HepG2 (cell line): Measurements from ENCODE around the gene CES2. TPM values are rescaled to one million over a fixed set of nuclear protein-coding genes. Genes with fewer than 3 reads are reported as not detected.
A peak's percentile ranks its signal among the peaks of the same experiment; 100 is the strongest.

Source experiments
- ARNT2 ChIP-seq: sonication (generic); formaldehyde crosslinking; IDR thresholded peaks from 2 replicates; pipeline ENCODE4 v1.8.0; 2022; ENCODE audit warnings: mild to moderate bottlenecking, low read depth, missing genetic modification reagents, moderate library complexity
- HDAC1 ChIP-seq: sonication (generic); formaldehyde crosslinking; IDR thresholded peaks from 2 replicates; pipeline ENCODE4 v1.5.1; 2020; ENCODE audit warnings: mild to moderate bottlenecking, missing genetic modification reagents
- HNRNPLL ChIP-seq: fragments of 200-400 bp; formaldehyde crosslinking; IDR thresholded peaks from 2 replicates; pipeline ENCODE4 v1.6.1; 2017; ENCODE audit warnings: mild to moderate bottlenecking, low read depth, low read length; ENCODE audit not compliant: poor library complexity, severe bottlenecking
- MAZ ChIP-seq, 2 experiments: sonication (generic) in 1 of 2; formaldehyde crosslinking in 1 of 2; IDR thresholded peaks; 2 replicates each; pipeline versions ENCODE4 v1.5.0 to v1.6.1; 2012 to 2020; ENCODE audit warnings: low read depth in 2 of 2, mild to moderate bottlenecking in 2 of 2, borderline replicate concordance in 1 of 2, improper control_type of control experiment in 1 of 2, low read length in 1 of 2, missing genetic modification reagents in 1 of 2, moderate library complexity in 1 of 2
- RBFOX2 ChIP-seq: fragments of 200-400 bp; formaldehyde crosslinking; IDR thresholded peaks from 2 replicates; pipeline ENCODE4 v1.6.1; 2017; ENCODE audit warnings: low read depth, mild to moderate bottlenecking, low read length
- RXRA ChIP-seq: sonication (generic); formaldehyde crosslinking; IDR thresholded peaks from 2 replicates; pipeline ENCODE4 v1.5.1; 2020; ENCODE audit warnings: missing genetic modification reagents
- SP2 ChIP-seq: sonication (generic); formaldehyde crosslinking; IDR thresholded peaks from 2 replicates; pipeline ENCODE4 v1.5.1; 2020; ENCODE audit warnings: mild to moderate bottlenecking, missing genetic modification reagents
- YEATS4 ChIP-seq: sonication (generic); formaldehyde crosslinking; IDR thresholded peaks from 2 replicates; pipeline ENCODE4 v1.4.0; 2020; ENCODE audit warnings: missing genetic modification reagents, borderline replicate concordance
- ZNF354B ChIP-seq: sonication (generic); formaldehyde crosslinking; IDR thresholded peaks from 2 replicates; pipeline ENCODE4 v1.8.0; 2022; ENCODE audit warnings: mild to moderate bottlenecking, missing genetic modification reagents
- ZNF616 ChIP-seq: sonication (generic); formaldehyde crosslinking; IDR thresholded peaks from 2 replicates; pipeline ENCODE4 v1.5.0; 2020; ENCODE audit warnings: low read depth, mild to moderate bottlenecking, missing genetic modification reagents
- polyA plus RNA-seq, 8 experiments: library from polyadenylated mRNA; depleted of rRNA in 3 of 8; stranded (reverse) in 7 of 8; unstranded in 1 of 8; fragments of >200 nt; fragmentation: Illumina TruSeq in 4 of 8; extraction: Trizol in 4 of 8; gene quantifications; 2 replicates each; pipeline versions ENCODE4 v1.2.1 to v1.2.3, GENCODE V29; 2011 to 2016; ENCODE audit warnings: low read depth in 4 of 8, missing spikeins in 1 of 8, mixed read lengths in 1 of 8; ENCODE audit not compliant: insufficient read depth in 1 of 8
- total RNA-seq, 5 experiments: library from RNA; depleted of rRNA; stranded (reverse); fragments of >200 nt; fragmentation: Illumina TruSeq; extraction: Trizol; gene quantifications; 2 replicates each; pipeline ENCODE4 v1.2.3, GENCODE V29; 2016; ENCODE audit warnings: low read depth in 1 of 5
- TF ChIP-seq, protein P1 (sequence below): sonication (generic); formaldehyde crosslinking; IDR thresholded peaks from 2 replicates; pipeline ENCODE4 v1.5.0; 2020; ENCODE audit warnings: mild to moderate bottlenecking, missing genetic modification reagents, borderline replicate concordance

The CES2 gene
- total and polyA plus RNA-seq, 2 of the 13 experiments (the other 11 are each of a cell fraction or from before 2014, with no cell fraction given), result 50.6 to 63.8 TPM

DNA sequence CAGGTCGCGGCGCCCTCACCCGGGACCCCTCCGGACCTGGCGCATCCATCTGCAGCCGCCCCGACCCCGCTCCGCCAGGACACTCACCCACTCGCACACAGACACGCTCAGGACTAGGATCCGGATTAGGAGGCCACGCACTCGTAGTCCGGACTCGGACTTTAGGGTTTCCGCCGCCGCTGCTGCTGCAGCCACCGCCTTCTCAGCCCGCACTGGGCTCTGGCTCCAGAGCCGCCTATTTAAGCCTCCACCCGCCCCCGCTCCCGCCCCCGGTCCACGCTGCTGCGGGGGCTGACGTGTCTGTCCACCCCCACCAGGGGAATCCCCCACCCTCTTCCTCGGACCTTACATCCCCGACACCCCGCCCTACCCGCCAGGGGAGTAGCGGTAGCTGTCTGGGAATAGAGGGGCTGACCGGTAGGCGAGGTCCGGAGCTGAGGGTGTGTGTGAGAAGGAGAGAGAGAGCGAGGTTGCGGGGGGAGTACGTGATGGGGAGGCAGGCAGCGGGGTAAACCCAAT is 9.9 kb upstream of the CES2 start, which contains the start of gene RRAD (continued):
- TF ChIP-seq, protein P1, sequence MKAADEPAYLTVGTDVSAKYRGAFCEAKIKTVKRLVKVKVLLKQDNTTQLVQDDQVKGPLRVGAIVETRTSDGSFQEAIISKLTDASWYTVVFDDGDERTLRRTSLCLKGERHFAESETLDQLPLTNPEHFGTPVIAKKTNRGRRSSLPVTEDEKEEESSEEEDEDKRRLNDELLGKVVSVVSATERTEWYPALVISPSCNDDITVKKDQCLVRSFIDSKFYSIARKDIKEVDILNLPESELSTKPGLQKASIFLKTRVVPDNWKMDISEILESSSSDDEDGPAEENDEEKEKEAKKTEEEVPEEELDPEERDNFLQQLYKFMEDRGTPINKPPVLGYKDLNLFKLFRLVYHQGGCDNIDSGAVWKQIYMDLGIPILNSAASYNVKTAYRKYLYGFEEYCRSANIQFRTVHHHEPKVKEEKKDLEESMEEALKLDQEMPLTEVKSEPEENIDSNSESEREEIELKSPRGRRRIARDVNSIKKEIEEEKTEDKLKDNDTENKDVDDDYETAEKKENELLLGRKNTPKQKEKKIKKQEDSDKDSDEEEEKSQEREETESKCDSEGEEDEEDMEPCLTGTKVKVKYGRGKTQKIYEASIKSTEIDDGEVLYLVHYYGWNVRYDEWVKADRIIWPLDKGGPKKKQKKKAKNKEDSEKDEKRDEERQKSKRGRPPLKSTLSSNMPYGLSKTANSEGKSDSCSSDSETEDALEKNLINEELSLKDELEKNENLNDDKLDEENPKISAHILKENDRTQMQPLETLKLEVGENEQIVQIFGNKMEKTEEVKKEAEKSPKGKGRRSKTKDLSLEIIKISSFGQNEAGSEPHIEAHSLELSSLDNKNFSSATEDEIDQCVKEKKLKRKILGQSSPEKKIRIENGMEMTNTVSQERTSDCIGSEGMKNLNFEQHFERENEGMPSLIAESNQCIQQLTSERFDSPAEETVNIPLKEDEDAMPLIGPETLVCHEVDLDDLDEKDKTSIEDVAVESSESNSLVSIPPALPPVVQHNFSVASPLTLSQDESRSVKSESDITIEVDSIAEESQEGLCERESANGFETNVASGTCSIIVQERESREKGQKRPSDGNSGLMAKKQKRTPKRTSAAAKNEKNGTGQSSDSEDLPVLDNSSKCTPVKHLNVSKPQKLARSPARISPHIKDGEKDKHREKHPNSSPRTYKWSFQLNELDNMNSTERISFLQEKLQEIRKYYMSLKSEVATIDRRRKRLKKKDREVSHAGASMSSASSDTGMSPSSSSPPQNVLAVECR (CRISPR knock-in tag), result 0 out of 2 replicates have a peak, but pooled peaks have one; percentile 46
- TF ChIP-seq ARNT2 (CRISPR knock-in tag) (0 out of 2 replicates have a peak, but pooled peaks have one; percentile 11), SP2 (CRISPR knock-in tag) (no peak), ZNF616 (CRISPR knock-in tag) (no peak), ZNF354B (CRISPR knock-in tag) (no peak), RBFOX2 (0 out of 2 replicates have a peak, but pooled peaks have one; percentile 22), YEATS4 (CRISPR knock-in tag) (0 out of 2 replicates have a peak, but pooled peaks have one; percentile 19), HDAC1 (0 out of 2 replicates have a peak, but pooled peaks have one; percentile 10), MAZ (IDR thresholded peaks at IDR 0.05; ENCODE audit: borderline replicate concordance, low read depth, low read length) (no peak), MAZ (CRISPR knock-in tag; IDR thresholded peaks at IDR 0.05; ENCODE audit: low read depth) (0 out of 2 replicates have a peak, but pooled peaks have one; percentile 6), HNRNPLL (peak; percentile 34), RXRA (CRISPR knock-in tag) (0 out of 2 replicates have a peak, but pooled peaks have one; percentile 1)
